OCI-LY7 (cell line): ENCODE data around the gene SGSM1. TPM values are rescaled to one million over a fixed set of nuclear protein-coding genes. Genes with fewer than 3 reads are reported as not detected.

ENCODE experiments used
- BruUV-seq: library from RNA; stranded (reverse); fragments of 400-500 nt; replicated peaks from 2 replicates; lab custom pipeline; 2021; lab: Mats Ljungman, UMichigan
- CTCF ChIA-PET: fragments of 300-600 bp; sonication (Branson Sonifier 250); formaldehyde crosslinking; loops from one replicate; lab custom pipeline; 2022; ENCODE audit warnings: antibody characterized with exemption; ENCODE audit not compliant: unreplicated experiment; lab: Charles Lee
- POLR2A ChIA-PET: fragments of 300-600 bp; sonication (Branson Sonifier 250); formaldehyde crosslinking; loops from one replicate; lab custom pipeline; 2022; ENCODE audit warnings: antibody characterized with exemption; lab: Charles Lee
- DNase-seq: peaks from one replicate; pipeline ENCODE4 v3.0.0-alpha.2; 2015; ENCODE audit warnings: low spot score
- H2AFZ ChIP-seq: fragments of 200-600 bp; sonication (generic), shearing (Covaris generic); 2 replicates; pipeline ENCODE4 v1.6.1; 2014; ENCODE audit warnings: mild to moderate bottlenecking, antibody characterized with exemption, low read length, moderate library complexity
- H3K27ac ChIP-seq: fragments of 200-600 bp; sonication (generic); 2 replicates; pipeline ENCODE4 v1.5.1; 2014; ENCODE audit warnings: mixed run types, low read depth, mild to moderate bottlenecking, moderate library complexity, low read length, inconsistent platforms; ENCODE audit not compliant: poor library complexity, severe bottlenecking
- H3K36me3 ChIP-seq: fragments of 200-600 bp; sonication (generic); 2 replicates; pipeline ENCODE4 v1.6.1; 2014; ENCODE audit warnings: mild to moderate bottlenecking, antibody characterized with exemption, low read length, moderate library complexity, mixed read lengths; ENCODE audit not compliant: insufficient read depth
- H3K4me1 ChIP-seq: fragments of 200-600 bp; sonication (generic); 2 replicates; pipeline ENCODE4 v1.5.1; 2014; ENCODE audit warnings: mild to moderate bottlenecking, low read length; ENCODE audit not compliant: insufficient read depth, poor library complexity, severe bottlenecking
- H3K4me2 ChIP-seq: fragments of 200-600 bp; sonication (generic); 2 replicates; pipeline ENCODE4 v1.6.1; 2014; ENCODE audit warnings: mild to moderate bottlenecking, low read length
- H3K4me3 ChIP-seq: fragments of 200-600 bp; sonication (generic); 2 replicates; pipeline ENCODE4 v1.5.1; 2014; ENCODE audit warnings: mild to moderate bottlenecking, low read depth, low read length; ENCODE audit not compliant: poor library complexity, severe bottlenecking
- H3K79me2 ChIP-seq: fragments of 200-600 bp; sonication (generic); 2 replicates; pipeline ENCODE4 v1.6.1; 2016; ENCODE audit warnings: low read depth, mild to moderate bottlenecking, low read length, moderate library complexity, mixed read lengths; ENCODE audit not compliant: insufficient read depth
- H3K9me2 ChIP-seq: fragments of 200-600 bp; sonication (generic); 2 replicates; pipeline ENCODE4 v1.6.1; 2016; ENCODE audit warnings: mild to moderate bottlenecking, low read length, mixed read lengths; ENCODE audit not compliant: insufficient read depth
- H3K9me3 ChIP-seq: fragments of 200-600 bp; sonication (generic); 2 replicates; pipeline ENCODE4 v1.6.1; 2014; ENCODE audit warnings: mild to moderate bottlenecking, mixed run types, low read length, mixed read lengths
- H4K20me1 ChIP-seq: fragments of 200-600 bp; sonication (generic); 2 replicates; pipeline ENCODE4 v1.6.1; 2014; ENCODE audit warnings: mild to moderate bottlenecking, antibody characterized with exemption, low read length, moderate library complexity, mixed read lengths; ENCODE audit not compliant: insufficient read depth
- EZH2phosphoT487 ChIP-seq: fragments of 200-600 bp; sonication (generic); IDR thresholded peaks from 2 replicates; pipeline ENCODE4 v1.6.1; 2018; ENCODE audit warnings: low read depth, borderline replicate concordance, mild to moderate bottlenecking, mixed run types, antibody characterized with exemption, low read length, moderate library complexity, mixed read lengths
- intact Hi-C: fragments of 100-400 bp; cut with micrococcal nuclease; formaldehyde crosslinking; loops from one replicate; pipeline ENCODE4 v1.10.0; 2022; ENCODE audit not compliant: unreplicated experiment
- total RNA-seq, 2 experiments: library from RNA; depleted of rRNA in 1 of 2; stranded (reverse); fragments of >200 nt in 1 of 2; shearing (Covaris generic) in 1 of 2; gene quantifications; 2 replicates each; pipeline ENCODE4 v1.2.3, GENCODE V29; 2014 to 2022
- TF ChIP-seq, protein P1 (sequence below): fragments of 200-600 bp; sonication (generic); conservative IDR thresholded peaks from 2 replicates; pipeline ENCODE4 v1.5.1; 2014; ENCODE audit warnings: mild to moderate bottlenecking, antibody characterized with exemption, low read length, moderate library complexity, mixed read lengths

The SGSM1 gene
- total RNA-seq, 2 experiments from 2014 or later: not detected

DNA sequence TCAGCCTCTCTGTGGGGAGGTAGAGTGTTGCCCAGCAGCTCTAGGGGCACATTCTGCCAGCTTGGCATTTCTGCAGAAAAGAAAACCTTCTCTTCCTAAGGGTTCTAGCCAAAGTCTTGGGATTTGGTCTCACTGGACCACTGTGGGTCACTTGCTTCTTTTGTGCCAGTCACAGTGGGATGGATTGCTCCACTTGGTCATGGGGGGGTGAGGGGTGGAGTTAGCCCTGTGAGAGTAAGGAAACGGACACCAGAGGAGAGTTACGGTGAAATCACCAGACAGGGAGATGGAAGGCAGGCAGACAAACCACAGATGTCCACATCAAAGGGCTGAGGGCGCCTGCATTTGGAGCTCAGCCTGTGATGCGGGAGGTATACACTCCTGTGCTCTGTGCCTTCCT is 10.8 kb downstream of the SGSM1 start:
- Histone ChIP-seq H3K27ac (no peak overlapping the region), H3K4me1 (no peaks in the 10 kb centered on the region), H4K20me1 (no peaks in the 10 kb centered on the region), H3K9me2 (no peaks in the 10 kb centered on the region), H2AFZ (no peak overlapping the region), H3K4me2 (no peak overlapping the region), H3K36me3 (no peaks in the 10 kb centered on the region), H3K4me3 (no peak overlapping the region), H3K9me3 (no peaks in the 10 kb centered on the region), H3K79me2 (no peaks in the 10 kb centered on the region)
- TF ChIP-seq, protein P1, sequence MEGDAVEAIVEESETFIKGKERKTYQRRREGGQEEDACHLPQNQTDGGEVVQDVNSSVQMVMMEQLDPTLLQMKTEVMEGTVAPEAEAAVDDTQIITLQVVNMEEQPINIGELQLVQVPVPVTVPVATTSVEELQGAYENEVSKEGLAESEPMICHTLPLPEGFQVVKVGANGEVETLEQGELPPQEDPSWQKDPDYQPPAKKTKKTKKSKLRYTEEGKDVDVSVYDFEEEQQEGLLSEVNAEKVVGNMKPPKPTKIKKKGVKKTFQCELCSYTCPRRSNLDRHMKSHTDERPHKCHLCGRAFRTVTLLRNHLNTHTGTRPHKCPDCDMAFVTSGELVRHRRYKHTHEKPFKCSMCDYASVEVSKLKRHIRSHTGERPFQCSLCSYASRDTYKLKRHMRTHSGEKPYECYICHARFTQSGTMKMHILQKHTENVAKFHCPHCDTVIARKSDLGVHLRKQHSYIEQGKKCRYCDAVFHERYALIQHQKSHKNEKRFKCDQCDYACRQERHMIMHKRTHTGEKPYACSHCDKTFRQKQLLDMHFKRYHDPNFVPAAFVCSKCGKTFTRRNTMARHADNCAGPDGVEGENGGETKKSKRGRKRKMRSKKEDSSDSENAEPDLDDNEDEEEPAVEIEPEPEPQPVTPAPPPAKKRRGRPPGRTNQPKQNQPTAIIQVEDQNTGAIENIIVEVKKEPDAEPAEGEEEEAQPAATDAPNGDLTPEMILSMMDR: no peak
- no peak for TF ChIP-seq EZH2phosphoT487
- ChIA-PET POLR2A (no interaction called here), CTCF (no interaction called here)
- intact Hi-C loops: no loop called here
- no peak for DNase-seq
- BruUV-seq: no TSS peak

DNA sequence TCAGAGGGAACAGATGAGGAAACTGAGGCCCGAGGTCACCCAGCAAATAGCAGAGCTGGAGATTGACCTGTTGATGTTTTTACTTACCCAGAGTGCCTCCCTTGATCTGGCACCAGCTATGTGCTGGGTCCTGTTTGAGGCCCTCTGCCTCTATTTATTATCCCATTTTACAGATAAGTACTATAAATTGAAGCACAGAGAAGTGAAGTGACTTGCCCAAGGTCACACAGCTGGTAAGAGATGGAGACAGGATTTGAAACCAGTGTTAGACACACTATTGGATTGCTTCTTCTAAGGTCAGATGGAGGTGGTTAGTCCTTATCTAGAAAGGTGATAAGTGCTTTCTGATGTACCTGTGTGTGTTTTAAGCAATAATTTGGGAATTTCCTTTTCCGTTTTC is 13.5 kb downstream of the SGSM1 start:
- no TSS peak for BruUV-seq
- Histone ChIP-seq H3K9me3 (no peaks in the 10 kb centered on the region), H3K27ac (no peak overlapping the region), H3K79me2 (no peaks in the 10 kb centered on the region), H3K36me3 (no peaks in the 10 kb centered on the region), H3K9me2 (no peaks in the 10 kb centered on the region), H3K4me3 (no peak overlapping the region), H3K4me1 (no peaks in the 10 kb centered on the region), H3K4me2 (no peak overlapping the region), H2AFZ (no peak overlapping the region), H4K20me1 (no peaks in the 10 kb centered on the region)
- DNase-seq: no peak
- TF ChIP-seq, protein P1: no peak
- no peak for TF ChIP-seq EZH2phosphoT487
- POLR2A ChIA-PET: no interaction called here
- intact Hi-C loops: no loop called here
- CTCF ChIA-PET: no interaction called here

- no peak overlapping the region for H2AFZ ChIP-seq
- H3K4me3 ChIP-seq: no peak overlapping the region
- CTCF ChIA-PET: no interaction called here
- intact Hi-C loops: no loop called here
- no peak overlapping the region for H3K27ac ChIP-seq
- no peaks in the 10 kb centered on the region for H4K20me1 ChIP-seq
- H3K79me2 ChIP-seq: no peaks in the 10 kb centered on the region
- no peaks in the 10 kb centered on the region for H3K9me3 ChIP-seq
- TF ChIP-seq, protein P1: no peak
- TF ChIP-seq EZH2phosphoT487: no peak
- no peaks in the 10 kb centered on the region for H3K36me3 ChIP-seq
- POLR2A ChIA-PET: no interaction called here
- H3K4me1 ChIP-seq: no peaks in the 10 kb centered on the region
- DNase-seq: no peak
- no peaks in the 10 kb centered on the region for H3K9me2 ChIP-seq
- no TSS peak for BruUV-seq
- no peak overlapping the region for H3K4me2 ChIP-seq
Measured at GRCh38 chr22:24819911-24820461, 14.0 kb downstream of the SGSM1 start.
